NCI-H82 treated with DMSO at 0.1 percent for 48 hours (cell line): ENCODE results near the gene ZNF79.

Experiments
- DNase-seq: peaks from one replicate; lab custom pipeline; 2025; ENCODE audit not compliant: unreplicated experiment; lab: John Stamatoyannopoulos, UW

The ZNF79 gene

DNA sequence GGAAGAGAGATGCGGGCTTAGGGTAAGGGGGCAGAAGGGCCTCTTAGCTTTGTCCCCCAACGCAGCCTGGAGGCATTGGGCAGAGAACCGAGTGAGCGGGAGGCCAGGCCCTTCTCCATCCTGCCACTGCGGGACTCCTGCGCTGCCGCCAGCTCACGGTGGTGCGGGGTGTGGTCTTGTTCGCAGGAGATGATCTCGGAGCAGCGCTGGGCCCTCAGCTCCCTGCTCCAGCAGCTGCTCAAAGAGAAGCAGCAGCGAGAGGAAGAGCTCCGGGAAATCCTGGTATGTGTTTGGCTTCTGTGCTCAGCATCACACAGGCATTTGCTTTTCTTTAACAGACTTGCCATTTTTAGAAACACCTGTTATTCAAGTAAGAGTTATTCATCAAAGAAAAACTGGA, 68.4 kb downstream of the ZNF79 start:
- DNase-seq, result no peak

- no peak for DNase-seq
Observed at GRCh38 chr9:127493592-127494303, 69.6 kb downstream of the ZNF79 start.

GRCh38 chr9:127494304-127494702, 70.1 kb downstream of the ZNF79 start:
- DNase-seq, result no peak
